ENCODE data around the gene KANSL3.

KANSL3 gene

GRCh38 chr2:96604104-96604503, 34.0 kb downstream of the KANSL3 start:
- no peak for DNase-seq (ENCODE audit: low read depth)

DNA sequence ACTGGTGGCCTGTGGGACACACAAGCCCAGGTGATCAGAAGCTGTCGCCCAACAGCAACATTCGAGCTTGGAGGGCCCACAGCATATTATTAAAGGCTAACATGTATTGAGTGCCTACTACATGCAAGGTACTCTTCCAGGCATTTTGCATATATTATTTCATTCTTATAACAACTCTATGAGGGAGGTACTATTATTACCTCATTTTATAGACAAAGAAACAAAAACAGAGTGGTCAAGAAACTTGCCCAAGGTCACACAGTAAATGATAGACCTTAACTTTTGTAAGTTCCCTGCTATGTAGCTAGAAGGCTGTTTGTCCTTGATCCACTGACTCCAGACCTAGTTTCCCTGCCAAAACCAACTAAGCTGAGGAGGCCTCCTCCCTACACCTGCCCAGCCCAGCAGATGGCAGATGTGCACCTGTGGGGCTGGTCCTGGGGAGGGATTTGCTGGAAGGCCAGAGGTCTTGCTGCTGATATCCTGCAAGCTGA, 35.7 kb downstream of the KANSL3 start:
- DNase-seq (ENCODE audit: low read depth) = no peak

DNA sequence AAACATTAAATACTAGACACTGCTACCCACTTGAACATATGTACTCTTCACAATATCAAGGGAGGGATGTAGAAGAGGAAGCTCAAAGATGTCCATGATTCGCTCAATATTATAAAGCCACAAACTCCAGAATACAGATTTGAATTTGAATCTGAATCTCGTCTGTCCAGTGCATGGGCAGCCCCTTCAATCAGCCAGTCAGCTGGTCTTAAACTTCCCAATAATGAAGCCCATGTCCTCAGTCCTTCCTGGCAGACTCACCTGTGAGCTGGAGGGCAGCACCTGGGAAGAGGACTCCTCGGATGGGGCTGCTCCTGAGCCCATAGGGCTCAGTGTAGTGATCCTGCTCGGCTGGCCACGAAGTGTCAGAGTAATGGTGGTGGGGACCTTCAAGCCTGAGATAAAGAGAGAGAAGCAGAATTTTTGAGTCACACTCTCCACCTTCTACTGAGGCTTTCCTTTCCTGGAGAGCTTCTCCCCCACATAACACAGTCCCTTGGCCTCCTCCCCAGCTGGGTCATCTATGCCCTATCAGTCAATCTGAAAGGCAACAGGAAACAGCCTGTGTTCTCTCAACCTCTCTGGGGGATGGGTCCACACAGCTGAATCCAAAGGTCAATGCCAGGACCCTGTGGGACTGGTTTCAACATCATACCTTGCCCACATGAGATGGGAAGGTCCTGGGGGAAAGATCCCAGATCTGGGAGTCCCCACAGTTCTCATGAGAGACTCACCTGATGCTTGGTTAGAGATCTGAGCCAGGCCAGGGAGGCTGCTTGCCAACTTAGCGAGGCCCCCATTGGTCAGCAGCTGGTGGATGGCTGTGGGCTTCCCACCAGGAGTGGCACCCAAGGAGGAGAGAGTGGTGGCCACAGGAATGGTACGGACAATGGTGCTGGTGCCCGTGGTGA, 36.5 kb downstream of the KANSL3 start:
- no peak for DNase-seq (ENCODE audit: low read depth)

GRCh38 chr2:96599941-96600340, 38.2 kb downstream of the KANSL3 start:
- no peak for DNase-seq (ENCODE audit: low read depth)

DNA sequence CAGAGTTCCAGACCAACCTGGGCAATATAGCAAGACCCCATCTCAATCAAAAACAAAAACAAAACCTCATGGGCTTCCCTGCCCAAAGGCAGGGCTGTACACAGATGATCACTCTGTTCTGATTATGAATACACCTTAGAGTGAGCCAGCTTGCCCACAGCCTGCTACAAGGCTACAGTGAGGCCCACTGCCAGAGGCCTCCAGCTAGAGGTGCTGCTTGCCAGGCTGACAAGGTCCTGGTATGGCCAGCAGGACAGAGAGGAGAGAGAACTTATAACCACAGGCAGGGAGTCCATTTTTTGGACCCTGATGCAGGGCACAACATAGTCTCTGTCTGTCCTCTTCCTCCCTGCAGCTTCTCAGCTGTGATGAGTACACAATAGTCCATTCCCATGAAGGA, 41.5 kb downstream of the KANSL3 start:
- DNase-seq (ENCODE audit: low read depth) = no peak

- no peak for DNase-seq (ENCODE audit: low read depth)
Measured at GRCh38 chr2:96594691-96595152, 43.4 kb downstream of the KANSL3 start.

- DNase-seq (ENCODE audit: low read depth) = no peak
Measured at GRCh38 chr2:96594282-96594681, 43.8 kb downstream of the KANSL3 start.

- no peak for DNase-seq (ENCODE audit: low read depth)
Measured at GRCh38 chr2:96591494-96591893, 46.6 kb downstream of the KANSL3 start.

DNA sequence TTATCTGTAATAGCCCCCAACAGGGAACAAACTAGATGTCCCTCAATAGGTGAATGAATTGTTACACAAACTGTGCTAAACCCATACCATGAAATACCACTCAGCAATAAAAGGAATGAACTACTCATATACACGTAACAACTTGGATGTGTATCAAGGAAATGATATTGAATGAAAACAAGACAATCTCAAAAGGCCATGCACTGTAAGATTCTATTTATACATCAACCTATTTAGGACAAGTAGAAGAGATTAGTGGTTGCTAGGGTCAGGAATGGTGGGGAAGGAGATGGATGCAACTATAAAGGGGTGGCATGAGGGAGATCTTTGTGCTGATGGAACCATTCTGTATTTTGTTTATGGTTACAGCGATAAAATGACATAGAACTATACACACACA, 47.1 kb downstream of the KANSL3 start:
- no peak for DNase-seq (ENCODE audit: low read depth)

DNA sequence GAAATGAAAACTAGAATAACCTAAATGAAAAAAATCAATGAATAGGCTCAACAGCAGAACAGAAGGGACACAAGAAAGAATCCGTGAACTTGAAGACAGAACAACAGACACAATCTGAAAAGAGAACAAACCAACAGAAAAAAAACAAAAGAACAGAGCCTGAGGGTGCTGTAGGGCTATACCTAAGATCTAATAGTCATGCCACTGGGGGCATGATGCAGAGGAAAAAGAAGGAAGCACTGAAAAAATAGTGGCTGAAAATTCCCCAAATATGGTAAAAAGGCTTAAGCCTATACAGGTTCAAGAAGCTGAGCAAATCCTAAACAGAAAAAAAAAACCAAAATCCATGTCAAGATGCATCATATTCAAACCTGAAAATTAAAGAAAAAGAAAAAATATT, 50.3 kb downstream of the KANSL3 start:
- no peak for DNase-seq (ENCODE audit: low read depth)

GRCh38 chr2:96584017-96584416, 54.1 kb downstream of the KANSL3 start:
- no peak for DNase-seq (ENCODE audit: low read depth)

DNA sequence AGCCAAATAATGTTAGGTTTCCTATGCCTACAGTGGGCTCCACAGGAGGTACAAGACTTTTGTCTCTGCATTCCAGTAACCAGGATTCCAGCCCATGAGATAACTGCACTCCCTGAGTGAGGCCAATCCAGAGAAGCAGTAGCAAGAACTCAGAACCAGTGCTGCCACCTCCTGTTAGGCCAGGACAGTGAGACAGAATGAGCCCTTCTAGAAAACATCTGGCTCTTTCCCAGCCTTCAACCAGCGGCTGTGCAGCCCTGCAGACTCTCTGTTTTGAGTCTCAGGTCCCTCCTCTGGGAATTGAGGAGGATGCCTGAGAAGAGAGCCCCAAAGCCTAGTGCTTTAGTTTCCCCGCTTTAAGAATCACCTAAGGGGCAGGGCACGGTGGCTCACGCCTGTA, 57.3 kb downstream of the KANSL3 start:
- no peak for DNase-seq (ENCODE audit: low read depth)

- no peak for DNase-seq (ENCODE audit: low read depth)
Measured at GRCh38 chr2:96579422-96579821, 58.7 kb downstream of the KANSL3 start.

DNA sequence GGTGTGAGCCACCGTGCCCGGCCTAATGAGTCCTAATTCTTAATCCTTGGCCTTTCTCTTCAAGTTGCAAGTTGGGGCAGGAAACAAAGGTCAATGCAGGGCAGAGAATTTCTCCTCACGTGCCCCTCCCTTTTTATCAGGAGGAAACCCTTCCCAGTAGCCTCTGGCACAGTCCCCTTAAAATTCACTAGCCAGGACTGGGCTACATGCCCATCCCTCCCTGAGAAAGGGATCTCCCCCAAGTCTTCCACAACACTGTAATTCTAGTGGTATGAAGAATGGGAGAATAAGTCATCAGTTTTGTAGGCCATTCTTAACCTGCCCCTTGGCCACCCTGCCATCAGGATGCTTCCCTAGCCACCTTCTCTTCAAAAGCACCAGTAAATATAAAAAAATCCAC, 59.4 kb downstream of the KANSL3 start:
- DNase-seq (ENCODE audit: low read depth) = no peak

DNA sequence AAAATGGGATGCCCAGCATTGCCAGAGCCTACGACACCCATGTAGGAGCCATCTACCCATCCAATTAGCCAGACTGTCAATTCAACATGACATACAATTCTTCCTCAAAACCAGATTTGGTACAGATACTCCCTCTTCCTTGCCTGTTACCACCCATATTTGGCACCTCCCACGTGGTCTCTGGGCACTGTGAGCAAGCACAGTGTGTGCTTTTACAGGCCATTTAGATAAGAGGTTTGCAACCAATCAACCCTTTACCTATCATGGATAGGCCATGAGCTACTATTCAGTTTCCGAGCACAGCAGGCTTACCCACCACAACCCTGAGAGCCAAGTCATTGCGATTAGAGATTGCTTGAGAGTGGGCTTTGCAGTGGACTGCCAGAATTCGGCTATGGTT, 60.6 kb downstream of the KANSL3 start:
- DNase-seq (ENCODE audit: low read depth) = no peak

DNA sequence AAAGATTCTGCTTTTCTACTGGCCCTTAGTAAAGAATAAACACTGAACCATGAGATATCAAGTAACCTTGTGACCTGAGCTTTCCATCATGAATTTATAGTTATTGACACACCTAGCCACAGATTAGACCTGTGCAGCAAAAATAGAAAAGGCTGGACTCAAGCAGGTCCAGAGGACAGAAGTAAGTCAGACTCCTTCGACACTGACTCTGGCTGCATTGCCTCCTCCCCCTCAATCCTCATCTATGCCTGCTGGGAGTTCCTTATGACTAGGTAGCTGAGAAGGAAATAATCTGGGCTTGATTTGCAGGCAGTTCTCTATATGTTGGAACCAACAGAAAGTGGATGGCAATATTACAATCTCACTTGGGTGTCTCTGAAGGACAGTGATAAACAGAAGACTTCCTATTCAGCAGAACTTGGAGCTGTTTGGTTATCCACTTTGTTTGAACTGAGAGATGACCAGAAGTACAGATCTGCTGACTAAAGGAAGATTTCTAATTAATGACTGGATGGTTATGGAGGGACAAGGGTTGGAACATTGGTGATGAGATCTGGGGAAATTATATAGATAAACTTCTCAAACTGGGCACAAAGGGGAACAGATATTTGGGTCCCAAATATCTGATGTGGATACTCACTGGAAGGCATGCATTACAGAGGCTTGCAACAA, 62.2 kb downstream of the KANSL3 start:
- DNase-seq (ENCODE audit: low read depth) = no peak

- DNase-seq (ENCODE audit: low read depth) = no peak
Measured at GRCh38 chr2:96574364-96574763, 63.7 kb downstream of the KANSL3 start.

DNA sequence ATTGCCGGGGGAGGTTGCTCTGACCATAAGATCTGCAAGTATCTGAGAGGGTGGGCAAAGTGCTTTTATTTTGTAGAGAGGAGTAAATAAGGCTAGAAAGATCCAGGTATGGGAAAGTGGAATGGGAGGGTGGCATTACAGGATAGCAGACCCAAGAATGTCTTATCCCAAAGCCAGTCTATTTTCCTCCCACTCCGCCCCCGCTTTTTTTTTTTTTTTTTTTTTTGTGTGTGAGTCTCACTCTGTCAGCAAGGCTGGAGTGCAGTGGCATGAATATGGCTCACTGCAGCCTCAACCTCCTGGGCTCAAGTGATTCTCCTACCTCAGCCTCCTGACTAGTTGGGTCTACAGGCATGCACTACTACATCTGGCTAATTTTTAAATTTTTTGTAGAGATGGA, 70.0 kb downstream of the KANSL3 start:
- no peak for DNase-seq (ENCODE audit: low read depth)

DNA sequence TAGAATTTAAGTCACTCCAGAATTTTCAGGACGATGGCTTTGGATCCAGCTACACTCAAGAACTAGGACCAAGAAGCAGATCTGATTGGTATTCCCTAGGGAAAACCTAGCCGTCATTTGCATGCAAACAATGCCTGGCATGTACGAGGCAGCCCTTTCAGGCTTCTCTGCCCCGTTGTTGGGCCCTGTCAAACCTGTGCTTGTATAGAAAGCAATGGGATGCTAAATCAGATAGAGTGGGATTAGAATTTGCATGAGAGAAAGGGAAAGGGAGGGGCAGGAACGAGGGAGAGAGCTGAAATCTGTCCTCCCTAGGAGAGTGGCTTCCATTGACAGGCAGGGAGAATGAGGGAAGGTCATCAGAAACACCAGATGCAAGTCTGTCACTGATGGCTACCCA, 73.0 kb downstream of the KANSL3 start:
- DNase-seq (ENCODE audit: low read depth) = no peak

- DNase-seq (ENCODE audit: low read depth) = no peak
Measured at GRCh38 chr2:96564563-96564962, 73.5 kb downstream of the KANSL3 start.

- no peak for DNase-seq (ENCODE audit: low read depth)
Measured at GRCh38 chr2:96564026-96564425, 74.1 kb downstream of the KANSL3 start.

- no peak for DNase-seq (ENCODE audit: low read depth)
Measured at GRCh38 chr2:96558485-96558884, 79.6 kb downstream of the KANSL3 start.

DNA sequence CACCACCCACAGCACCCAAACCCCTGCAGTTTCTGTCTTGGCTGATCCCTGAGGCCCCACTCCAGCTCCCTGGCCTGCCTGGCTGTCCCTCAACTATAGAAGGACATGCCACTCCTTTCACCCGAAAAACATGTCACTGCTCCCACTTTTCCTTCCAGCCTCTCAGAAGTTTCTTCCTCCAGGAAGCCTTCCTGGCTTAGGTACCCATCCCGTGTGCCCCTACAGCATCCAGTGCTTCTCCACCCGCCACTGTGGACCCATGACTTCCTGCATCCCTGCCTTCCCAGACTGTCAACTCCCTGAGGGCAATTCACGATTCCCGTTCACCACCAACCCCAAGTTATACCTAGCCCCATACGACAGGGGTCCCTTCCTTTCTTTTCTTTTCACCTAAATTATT, 80.1 kb downstream of the KANSL3 start:
- DNase-seq (ENCODE audit: low read depth) = no peak
